ENCODE measurements around the gene LRRD1.

GRCh38 chr7:92131093-92131492 lies 47.8 kb downstream of the LRRD1 start:
- no peak for TF ChIP-seq CTCF (IDR thresholded peaks at IDR 0.05)
- no peak for TF ChIP-seq POLR2A (IDR thresholded peaks at IDR 0.05)
